Measurements from ENCODE around the gene KCNQ1. TPM values are rescaled to one million over a fixed set of nuclear protein-coding genes. Genes with fewer than 3 reads are reported as not detected.

KCNQ1 gene
- total and polyA plus RNA-seq, 2 donors (not counting 3 experiments of a cell fraction or from before 2014, with no cell fraction given) = 0.07 to 0.09 TPM

GRCh38 chr11:2450321-2451041 lies 5.7 kb downstream of the KCNQ1 start:
- H3K4me2 ChIP-seq (ENCODE audit: insufficient read depth, low read length) = no peak overlapping the region
- peaks cover 2 to 3% of the 10 kb centered on the region in 2 experiments for H3K27me3 ChIP-seq (ENCODE audit: control insufficient read depth in 2 of 2, insufficient read depth in 2 of 2, low read length in 2 of 2)

GRCh38 chr11:2451336-2451735 lies 6.5 kb downstream of the KCNQ1 start:
- FAIRE-seq (no peak), DNase-seq (ENCODE audit: low read depth, low spot score) (no peak)
- Histone ChIP-seq H2AFZ (ENCODE audit: low read depth, low read length) (no peak overlapping the region), H3K9ac (replicated peaks; ENCODE audit: extremely low read depth, insufficient read depth, low read length) (no peak overlapping the region), H3K4me2 (ENCODE audit: insufficient read depth, low read length) (no peak overlapping the region), H4K20me1 (replicated peaks; ENCODE audit: control insufficient read depth, extremely low read depth, insufficient read depth, low read length) (no peaks in the 10 kb centered on the region), H3K27ac (ENCODE audit: insufficient read depth, low read depth, low read length) (no peak overlapping the region), H3K27me3 (ENCODE audit: control insufficient read depth in 2 of 2, insufficient read depth in 2 of 2, low read length in 2 of 2) (no peaks in the 10 kb centered on the region), H3K4me3 (replicated peaks in 1 of 3; ENCODE audit: insufficient read depth in 1 of 3, low read depth in 1 of 3, low read length in 3 of 3) (no peak overlapping the region), H3K36me3 (ENCODE audit: control insufficient read depth in 2 of 2, extremely low read depth in 1 of 2, insufficient read depth in 2 of 2, low read length in 2 of 2) (no peaks in the 10 kb centered on the region), H3K79me2 (ENCODE audit: control insufficient read depth, insufficient read depth, low read length) (no peaks in the 10 kb centered on the region), H3K4me1 (ENCODE audit: control insufficient read depth, extremely low read depth, insufficient read depth, low read length) (no peaks in the 10 kb centered on the region), H3K9me1 (replicated peaks; ENCODE audit: control insufficient read depth, extremely low read depth, insufficient read depth, low read length) (no peaks in the 10 kb centered on the region), H3K9me3 (replicated peaks; ENCODE audit: control insufficient read depth, insufficient read depth, low read length) (no peaks in the 10 kb centered on the region)
- POLR2A ChIA-PET = no interaction called here
- CTCF ChIA-PET = no interaction called here
- dilution Hi-C loops (cut with MboI; ENCODE audit: extremely low pct_ligation_motif_present, low sequenced_read_pairs) = no loop called here
- intact Hi-C loops (cut with micrococcal nuclease) = no loop called here
- BruUV-seq (replicated peaks) = no TSS peak
- TF ChIP-seq GATA2 (IDR thresholded peaks at IDR 0.05; ENCODE audit: insufficient read depth, insufficient read length, low read depth, low read length) = no peak
- no peak for TF ChIP-seq CTCF (IDR thresholded peaks at IDR 0.05; ENCODE audit: extremely low read depth in 1 of 2, insufficient read depth in 1 of 2, low read depth in 1 of 2, low read length in 2 of 2)
- TF ChIP-seq MYC (IDR thresholded peaks at IDR 0.05; ENCODE audit: low read depth, low read length) = no peak
- TF ChIP-seq JUN (IDR thresholded peaks at IDR 0.05; ENCODE audit: borderline replicate concordance, insufficient read depth, insufficient read length, low read depth) = no peak
- no peak for TF ChIP-seq MAX (IDR thresholded peaks at IDR 0.05; ENCODE audit: insufficient read depth, insufficient read length)
- no peak for TF ChIP-seq EZH2 (IDR thresholded peaks at IDR 0.05; ENCODE audit: borderline replicate concordance, low read depth, low read length, severe bottlenecking)
- TF ChIP-seq FOS (IDR thresholded peaks at IDR 0.05; ENCODE audit: borderline replicate concordance, insufficient read depth, low read length) = no peak
- TF ChIP-seq POLR2A (IDR thresholded peaks at IDR 0.05; ENCODE audit: low read depth, low read length) = no peak

More at GRCh38 chr11:2450321-2451041, 5.7 kb downstream of the KCNQ1 start:
- POLR2A ChIA-PET = no interaction called here
- Histone ChIP-seq H3K27ac (ENCODE audit: insufficient read depth, low read depth, low read length) (no peak overlapping the region), H3K9me3 (replicated peaks; ENCODE audit: control insufficient read depth, insufficient read depth, low read length) (no peaks in the 10 kb centered on the region), H3K36me3 (ENCODE audit: control insufficient read depth in 2 of 2, extremely low read depth in 1 of 2, insufficient read depth in 2 of 2, low read length in 2 of 2) (no peaks in the 10 kb centered on the region), H3K9me1 (replicated peaks; ENCODE audit: control insufficient read depth, extremely low read depth, insufficient read depth, low read length) (no peaks in the 10 kb centered on the region), H3K4me1 (ENCODE audit: control insufficient read depth, extremely low read depth, insufficient read depth, low read length) (no peaks in the 10 kb centered on the region), H4K20me1 (replicated peaks; ENCODE audit: control insufficient read depth, extremely low read depth, insufficient read depth, low read length) (no peaks in the 10 kb centered on the region), H3K4me3 (replicated peaks in 1 of 3; ENCODE audit: insufficient read depth in 1 of 3, low read depth in 1 of 3, low read length in 3 of 3) (no peak overlapping the region), H3K9ac (replicated peaks; ENCODE audit: extremely low read depth, insufficient read depth, low read length) (no peak overlapping the region), H2AFZ (ENCODE audit: low read depth, low read length) (no peak overlapping the region), H3K79me2 (ENCODE audit: control insufficient read depth, insufficient read depth, low read length) (no peaks in the 10 kb centered on the region)
- intact Hi-C loops (cut with micrococcal nuclease) = no loop called here
- dilution Hi-C loops (cut with MboI; ENCODE audit: extremely low pct_ligation_motif_present, low sequenced_read_pairs) = no loop called here
- TF ChIP-seq GATA2 (IDR thresholded peaks at IDR 0.05; ENCODE audit: insufficient read depth, insufficient read length, low read depth, low read length) = no peak
- no TSS peak for BruUV-seq (replicated peaks)
- FAIRE-seq (no peak), DNase-seq (ENCODE audit: low read depth, low spot score) (no peak)
- CTCF ChIA-PET = no interaction called here
